Neural cell (in vitro differentiated cells): ENCODE data around the gene IL21R. TPM values are rescaled to one million over a fixed set of nuclear protein-coding genes. Genes with fewer than 3 reads are reported as not detected.
"Not testable (repeated sequence)": the region's sequence is repeated elsewhere in the genome, so short reads cannot be mapped to it uniquely, and the experiment has no call there.

Source experiments
- H2AFZ ChIP-seq: fragments of 200-600, 300-800 bp; sonication (generic), shearing (Covaris generic); 2 replicates; pipeline ENCODE4 v1.6.0; 2014; ENCODE audit warnings: low read depth, mild to moderate bottlenecking, antibody characterized with exemption, low read length, moderate library complexity
- H3F3A ChIP-seq: fragments of 200-600 bp; shearing (Covaris generic); 2 replicates; pipeline ENCODE4 v1.6.1; 2016; ENCODE audit warnings: mild to moderate bottlenecking, moderate library complexity, mixed read lengths, antibody characterized with exemption, low read length; ENCODE audit not compliant: insufficient read depth, poor library complexity, severe bottlenecking
- H3K27ac ChIP-seq: fragments of 200-600, 300-800 bp; sonication (generic), shearing (Covaris generic); 2 replicates; pipeline ENCODE4 v1.5.1; 2014; ENCODE audit warnings: mild to moderate bottlenecking, low read length, moderate library complexity
- H3K27me3 ChIP-seq: fragments of 300-800, 200-600 bp; sonication (generic), shearing (Covaris generic); 2 replicates; pipeline ENCODE4 v1.6.0; 2014; ENCODE audit warnings: mild to moderate bottlenecking, low read depth, low read length, moderate library complexity; ENCODE audit not compliant: insufficient read depth
- H3K36me3 ChIP-seq: fragments of 300-800, 200-600 bp; sonication (generic), shearing (Covaris generic); 2 replicates; pipeline ENCODE4 v1.5.1; 2014; ENCODE audit warnings: mild to moderate bottlenecking, antibody characterized with exemption, low read length, moderate library complexity; ENCODE audit not compliant: insufficient read depth
- H3K4me2 ChIP-seq: fragments of 300-800, 200-600 bp; sonication (generic), shearing (Covaris generic); 2 replicates; pipeline ENCODE4 v1.6.0; 2014; ENCODE audit warnings: mild to moderate bottlenecking, low read length
- H3K4me3 ChIP-seq: fragments of 300-800, 200-600 bp; sonication (generic), shearing (Covaris generic); 2 replicates; pipeline ENCODE4 v1.5.1; 2014; ENCODE audit warnings: mild to moderate bottlenecking, low read length, moderate library complexity
- H3K79me2 ChIP-seq: fragments of 200-600 bp; shearing (Covaris generic); replicated peaks from 2 replicates; pipeline ENCODE4 v1.6.0; 2014; ENCODE audit warnings: mild to moderate bottlenecking, low read length, moderate library complexity; ENCODE audit not compliant: insufficient read depth
- H3K9ac ChIP-seq: fragments of 300-800, 200-600 bp; sonication (generic), shearing (Covaris generic); 2 replicates; pipeline ENCODE4 v1.6.1; 2016; ENCODE audit warnings: mild to moderate bottlenecking, low read length, mixed read lengths
- H3K9me2 ChIP-seq: fragments of 200-600 bp; shearing (Covaris generic); 2 replicates; pipeline ENCODE4 v1.6.1; 2016; ENCODE audit warnings: mild to moderate bottlenecking, low read length, mixed read lengths; ENCODE audit not compliant: insufficient read depth
- H3K9me3 ChIP-seq: fragments of 200-600, 300-800 bp; sonication (generic), shearing (Covaris generic); 2 replicates; pipeline ENCODE4 v1.6.1; 2016; ENCODE audit warnings: mild to moderate bottlenecking, mixed run types, low read length, moderate library complexity, mixed read lengths
- H4K20me1 ChIP-seq: fragments of 200-600 bp; shearing (Covaris generic); 2 replicates; pipeline ENCODE4 v1.6.1; 2016; ENCODE audit warnings: mild to moderate bottlenecking, mixed run types; ENCODE audit not compliant: insufficient read depth
- CTCF ChIP-seq: fragments of 450-650 bp; IDR thresholded peaks from 2 replicates; pipeline ENCODE4 v1.5.1; 2014; ENCODE audit warnings: antibody characterized with exemption, mild to moderate bottlenecking, moderate library complexity; ENCODE audit not compliant: poor library complexity, severe bottlenecking
- EP300 ChIP-seq: fragments of 450-650 bp; conservative IDR thresholded peaks from 2 replicates; pipeline ENCODE4 v1.6.1; 2014; ENCODE audit warnings: antibody characterized with exemption, mild to moderate bottlenecking, moderate library complexity; ENCODE audit not compliant: poor library complexity, severe bottlenecking
- EZH2 ChIP-seq: fragments of 200-600, 300-800 bp; shearing (Covaris generic), sonication (generic); IDR thresholded peaks from 2 replicates; pipeline ENCODE4 v1.6.1; 2014; ENCODE audit warnings: antibody characterized with exemption, low read length, borderline replicate concordance, mild to moderate bottlenecking; ENCODE audit not compliant: insufficient read depth, poor library complexity, severe bottlenecking
- MXI1 ChIP-seq: fragments of 450-650 bp; conservative IDR thresholded peaks from 2 replicates; pipeline ENCODE4 v1.6.1; 2014; ENCODE audit warnings: antibody characterized with exemption, mild to moderate bottlenecking; ENCODE audit not compliant: poor library complexity, severe bottlenecking
- POLR2AphosphoS5 ChIP-seq: IDR thresholded peaks from 2 replicates; pipeline ENCODE4 v1.6.1; 2012
- RAD21 ChIP-seq: fragments of 450-650 bp; conservative IDR thresholded peaks from 2 replicates; pipeline ENCODE4 v1.6.1; 2014; ENCODE audit warnings: antibody characterized with exemption, mild to moderate bottlenecking, moderate library complexity
- SMC3 ChIP-seq: fragments of 450-650 bp; conservative IDR thresholded peaks from 2 replicates; pipeline ENCODE4 v1.6.1; 2014; ENCODE audit warnings: antibody characterized with exemption, mild to moderate bottlenecking, moderate library complexity; ENCODE audit not compliant: poor library complexity
- TAF1 ChIP-seq: IDR thresholded peaks from 2 replicates; pipeline ENCODE4 v1.6.1; 2012; ENCODE audit warnings: low read depth
- polyA plus RNA-seq: library from polyadenylated mRNA; depleted of rRNA; stranded (reverse); fragments of >200 nt; gene quantifications from 2 replicates; pipeline ENCODE4 v1.2.3, GENCODE V29; 2014
- TF ChIP-seq, protein P1 (sequence below): IDR thresholded peaks from 2 replicates; pipeline ENCODE4 v1.6.1; 2012; ENCODE audit warnings: borderline replicate concordance

The IL21R gene
- polyA plus RNA-seq, 1 donor from 2014 or later, result not detected

GRCh38 chr16:27453494-27453825 lies 51.5 kb downstream of the IL21R start:
- no peak overlapping the region for H3K9ac ChIP-seq
- no peaks in the 10 kb centered on the region for H3K36me3 ChIP-seq
- no peak overlapping the region for H3K4me3 ChIP-seq
- no peaks in the 10 kb centered on the region for H3K9me3 ChIP-seq
- H3K79me2 ChIP-seq, result no peaks in the 10 kb centered on the region
- no peaks in the 10 kb centered on the region for H3K9me2 ChIP-seq
- no peaks in the 10 kb centered on the region for H4K20me1 ChIP-seq
- H3K27ac ChIP-seq, result no peak overlapping the region
- H3F3A ChIP-seq, result no peaks in the 10 kb centered on the region
- no peaks in the 10 kb centered on the region for H3K27me3 ChIP-seq
- H2AFZ ChIP-seq, result no peak overlapping the region
- H3K4me2 ChIP-seq, result no peak overlapping the region
- TF ChIP-seq CTCF (no peak), EP300 (no peak), POLR2AphosphoS5 (no peak), TAF1 (no peak), RAD21 (no peak), EZH2 (no peak), SMC3 (no peak)
- TF ChIP-seq, protein P1, sequence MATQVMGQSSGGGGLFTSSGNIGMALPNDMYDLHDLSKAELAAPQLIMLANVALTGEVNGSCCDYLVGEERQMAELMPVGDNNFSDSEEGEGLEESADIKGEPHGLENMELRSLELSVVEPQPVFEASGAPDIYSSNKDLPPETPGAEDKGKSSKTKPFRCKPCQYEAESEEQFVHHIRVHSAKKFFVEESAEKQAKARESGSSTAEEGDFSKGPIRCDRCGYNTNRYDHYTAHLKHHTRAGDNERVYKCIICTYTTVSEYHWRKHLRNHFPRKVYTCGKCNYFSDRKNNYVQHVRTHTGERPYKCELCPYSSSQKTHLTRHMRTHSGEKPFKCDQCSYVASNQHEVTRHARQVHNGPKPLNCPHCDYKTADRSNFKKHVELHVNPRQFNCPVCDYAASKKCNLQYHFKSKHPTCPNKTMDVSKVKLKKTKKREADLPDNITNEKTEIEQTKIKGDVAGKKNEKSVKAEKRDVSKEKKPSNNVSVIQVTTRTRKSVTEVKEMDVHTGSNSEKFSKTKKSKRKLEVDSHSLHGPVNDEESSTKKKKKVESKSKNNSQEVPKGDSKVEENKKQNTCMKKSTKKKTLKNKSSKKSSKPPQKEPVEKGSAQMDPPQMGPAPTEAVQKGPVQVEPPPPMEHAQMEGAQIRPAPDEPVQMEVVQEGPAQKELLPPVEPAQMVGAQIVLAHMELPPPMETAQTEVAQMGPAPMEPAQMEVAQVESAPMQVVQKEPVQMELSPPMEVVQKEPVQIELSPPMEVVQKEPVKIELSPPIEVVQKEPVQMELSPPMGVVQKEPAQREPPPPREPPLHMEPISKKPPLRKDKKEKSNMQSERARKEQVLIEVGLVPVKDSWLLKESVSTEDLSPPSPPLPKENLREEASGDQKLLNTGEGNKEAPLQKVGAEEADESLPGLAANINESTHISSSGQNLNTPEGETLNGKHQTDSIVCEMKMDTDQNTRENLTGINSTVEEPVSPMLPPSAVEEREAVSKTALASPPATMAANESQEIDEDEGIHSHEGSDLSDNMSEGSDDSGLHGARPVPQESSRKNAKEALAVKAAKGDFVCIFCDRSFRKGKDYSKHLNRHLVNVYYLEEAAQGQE, result no peak

DNA sequence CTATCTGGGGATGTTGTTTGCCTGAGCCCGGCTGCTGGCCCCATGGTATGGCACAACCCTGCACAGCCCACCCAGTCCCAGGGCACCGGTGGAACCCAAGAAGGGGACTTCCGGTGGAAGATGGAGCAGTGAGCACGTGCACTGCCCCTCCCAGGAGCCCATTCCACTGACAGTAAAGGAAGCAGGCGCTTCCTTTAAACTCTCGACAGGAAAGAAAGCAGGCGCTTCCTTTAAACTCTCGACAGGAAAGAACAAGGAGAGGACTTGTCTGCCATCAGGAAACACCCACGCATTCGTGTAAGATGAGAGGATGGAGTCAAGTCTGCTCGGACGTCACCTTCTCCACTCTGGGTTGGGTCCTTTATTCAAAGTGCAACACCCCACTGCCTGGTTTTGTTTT lies 53.7 kb downstream of the IL21R start:
- Histone ChIP-seq H2AFZ (no peak overlapping the region), H3K9me3 (no peaks in the 10 kb centered on the region), H3K9me2 (no peaks in the 10 kb centered on the region), H3K9ac (no peak overlapping the region), H3K4me2 (no peak overlapping the region), H3K79me2 (no peaks in the 10 kb centered on the region), H3F3A (no peaks in the 10 kb centered on the region), H4K20me1 (no peaks in the 10 kb centered on the region), H3K4me3 (no peak overlapping the region), H3K36me3 (no peaks in the 10 kb centered on the region), H3K27ac (no peak overlapping the region), H3K27me3 (no peaks in the 10 kb centered on the region)
- TF ChIP-seq TAF1, result no peak
- TF ChIP-seq EZH2, result no peak
- no peak for TF ChIP-seq POLR2AphosphoS5
- TF ChIP-seq RAD21, result no peak
- no peak for TF ChIP-seq MXI1
- TF ChIP-seq SMC3, result no peak
- TF ChIP-seq, protein P1, result no peak
- no peak for TF ChIP-seq EP300

DNA sequence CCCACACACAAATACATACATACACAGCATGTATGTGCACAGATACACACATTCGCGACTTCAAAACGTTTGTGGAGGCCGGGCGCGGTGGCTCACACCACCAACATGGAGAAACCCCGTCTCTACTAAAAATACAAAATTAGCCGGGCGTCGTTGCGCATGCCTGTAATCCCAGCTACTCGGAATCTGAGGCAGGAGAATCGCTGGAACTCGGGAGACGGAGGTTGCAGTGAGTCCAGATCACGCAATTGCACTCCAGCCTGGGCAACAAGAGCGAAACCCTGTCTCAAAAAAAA lies 55.6 kb downstream of the IL21R start:
- not testable (repeated sequence) for H3K27ac ChIP-seq, H3K9ac ChIP-seq, H3K9me3 ChIP-seq, H4K20me1 ChIP-seq, H3K79me2 ChIP-seq, H3K9me2 ChIP-seq, H3K4me3 ChIP-seq, H3K36me3 ChIP-seq, H3K27me3 ChIP-seq, H2AFZ ChIP-seq, H3F3A ChIP-seq, H3K4me2 ChIP-seq
